K562 (cell line): ENCODE data around the gene PNPLA2. TPM values are rescaled to one million over a fixed set of nuclear protein-coding genes. Genes with fewer than 3 reads are reported as not detected.
A peak's percentile ranks its signal among the peaks of the same experiment; 100 is the strongest.

Experiments
- CCNT2 ChIP-seq: IDR thresholded peaks from 2 replicates; pipeline ENCODE4 v1.6.1; 2011; ENCODE audit warnings: borderline replicate concordance, low read depth, mild to moderate bottlenecking, moderate library complexity, mixed read lengths, low read length; ENCODE audit not compliant: insufficient read length; ENCODE audit errors: extremely low read depth
- CHD1 ChIP-seq: fragments of 200-600 bp; sonication (generic); IDR thresholded peaks from one replicate; pipeline ENCODE4 v1.6.1; 2012; ENCODE audit warnings: mild to moderate bottlenecking, moderate library complexity, low read length, inconsistent platforms
- CHD2 ChIP-seq: IDR thresholded peaks from 2 replicates; pipeline ENCODE4 v1.6.1; 2011; ENCODE audit warnings: low read depth, low read length
- CXXC5 ChIP-seq: fragments of 250-450 bp; sonication (Bioruptor Pico); IDR thresholded peaks from 2 replicates; pipeline ENCODE4 v1.8.0; 2022; ENCODE audit warnings: inconsistent platforms, mild to moderate bottlenecking, moderate library complexity
- EGR1 ChIP-seq: fragments of 450-650 bp; conservative IDR thresholded peaks from 2 replicates; pipeline ENCODE4 v1.6.1; 2017; ENCODE audit warnings: mild to moderate bottlenecking
- EP400 ChIP-seq: fragments of 450-650 bp; IDR thresholded peaks from 2 replicates; pipeline ENCODE4 v1.6.1; 2017; ENCODE audit warnings: antibody characterized with exemption, mild to moderate bottlenecking, moderate library complexity
- FIP1L1 ChIP-seq: fragments of 200-400 bp; formaldehyde crosslinking; IDR thresholded peaks from 2 replicates; pipeline ENCODE4 v1.6.1; 2018; ENCODE audit warnings: mild to moderate bottlenecking, low read depth, low read length; ENCODE audit not compliant: poor library complexity, severe bottlenecking
- GATAD2B ChIP-seq: fragments of 450-650 bp; IDR thresholded peaks from 2 replicates; pipeline ENCODE4 v1.6.1; 2017; ENCODE audit warnings: mild to moderate bottlenecking, borderline replicate concordance
- GTF2F1 ChIP-seq: IDR thresholded peaks from 2 replicates; pipeline ENCODE4 v1.6.1; 2011; ENCODE audit warnings: low read depth, low read length, improper control_type of control experiment
- KAT8 ChIP-seq: fragments of 450-650 bp; IDR thresholded peaks from 2 replicates; pipeline ENCODE4 v1.6.1; 2016; ENCODE audit warnings: low read depth, mild to moderate bottlenecking
- KDM2B ChIP-seq: fragments of 250-450 bp; sonication (Bioruptor Pico); IDR thresholded peaks from 2 replicates; pipeline ENCODE4 v1.8.0; 2021; ENCODE audit warnings: mild to moderate bottlenecking, moderate library complexity
- KDM5B ChIP-seq: fragments of 200-600 bp; sonication (generic); IDR thresholded peaks from 2 replicates; pipeline ENCODE4 v1.6.1; 2012; ENCODE audit warnings: low read depth, mild to moderate bottlenecking, moderate library complexity, low read length, control low read depth, inconsistent platforms; ENCODE audit not compliant: insufficient replicate concordance
- KLF1 ChIP-seq: fragments of 450-650 bp; IDR thresholded peaks from 2 replicates; pipeline ENCODE4 v1.6.1; 2016; ENCODE audit warnings: missing genetic modification characterization, missing compliant biosample characterization
- KLF10 ChIP-seq: fragments of 250-450 bp; sonication (Bioruptor Pico); IDR thresholded peaks from 2 replicates; pipeline ENCODE4 v1.6.1; 2021; ENCODE audit warnings: matching md5 sums
- MBD2 ChIP-seq: sonication (generic); IDR thresholded peaks from 2 replicates; pipeline ENCODE4 v1.6.1; 2016; ENCODE audit warnings: low read depth, borderline replicate concordance
- MTA1 ChIP-seq: fragments of 450-650 bp; IDR thresholded peaks from 2 replicates; pipeline ENCODE4 v1.6.1; 2017; ENCODE audit warnings: borderline replicate concordance
- NFXL1 ChIP-seq: fragments of 450-650 bp; formaldehyde crosslinking; IDR thresholded peaks from 2 replicates; pipeline ENCODE4 v1.4.0; 2021; ENCODE audit warnings: mild to moderate bottlenecking
- NRF1 ChIP-seq, 2 experiments: fragments of 450-650 bp; IDR thresholded peaks in 1 of 2; conservative IDR thresholded peaks in 1 of 2; 2 replicates each; pipeline ENCODE4 v1.6.1; 2014; ENCODE audit warnings: mild to moderate bottlenecking in 2 of 2
- PML ChIP-seq: IDR thresholded peaks from 2 replicates; pipeline ENCODE4 v1.6.1; 2012; ENCODE audit warnings: low read length, inconsistent platforms
- POLR2G ChIP-seq: fragments of 200-400 bp; formaldehyde crosslinking; IDR thresholded peaks from 2 replicates; pipeline ENCODE4 v1.6.1; 2017; ENCODE audit warnings: low read depth, mild to moderate bottlenecking, antibody characterized with exemption, low read length, moderate library complexity
- POLR2H ChIP-seq: IDR thresholded peaks from 2 replicates; pipeline ENCODE4 v1.6.1; 2016; ENCODE audit warnings: missing genetic modification characterization, low read depth, mild to moderate bottlenecking, control low read depth, missing compliant biosample characterization, moderate library complexity
- SAFB ChIP-seq: fragments of 200-400 bp; formaldehyde crosslinking; IDR thresholded peaks from 2 replicates; pipeline ENCODE4 v1.6.1; 2017; ENCODE audit warnings: low read depth, low read length, borderline replicate concordance
- ZC3H11A ChIP-seq: IDR thresholded peaks from 2 replicates; pipeline ENCODE4 v1.6.1; 2012; ENCODE audit warnings: low read depth, low read length, improper control_type of control experiment
- ZFP36 ChIP-seq: fragments of 150-350 bp; IDR thresholded peaks from 2 replicates; pipeline ENCODE4 v1.6.1; 2018; ENCODE audit warnings: low read length, low read depth; ENCODE audit not compliant: partially characterized antibody
- ZNF140 ChIP-seq: fragments of 250-450 bp; sonication (Bioruptor Pico); IDR thresholded peaks from 2 replicates; pipeline ENCODE4 v1.8.0; 2021; ENCODE audit warnings: moderate library complexity, mild to moderate bottlenecking, inconsistent platforms
- ZNF707 ChIP-seq: fragments of 250-450 bp; sonication (Bioruptor Pico); conservative IDR thresholded peaks from 2 replicates; pipeline ENCODE4 v1.8.0; 2022; ENCODE audit warnings: inconsistent platforms, mild to moderate bottlenecking, moderate library complexity
- ZNF778 ChIP-seq: fragments of 450-650 bp; formaldehyde crosslinking; IDR thresholded peaks from 2 replicates; pipeline ENCODE4 v1.4.0; 2020; ENCODE audit warnings: mild to moderate bottlenecking, moderate library complexity
- polyA plus RNA-seq, 8 experiments: library from polyadenylated mRNA; depleted of rRNA in 4 of 8; stranded (reverse) in 5 of 8; unstranded in 3 of 8; fragments of >200 nt; fragmentation: Nextera tagmentation in 2 of 8; fragmentation: Illumina TruSeq in 1 of 8; extraction: Ambion mirVana in 2 of 8; extraction: Trizol in 1 of 8; gene quantifications; 2 replicates each; pipeline versions ENCODE4 v1.2.1 to v1.2.3, GENCODE V29; 2011 to 2014; ENCODE audit warnings: inconsistent platforms in 1 of 8, missing spikeins in 1 of 8
- total RNA-seq, 7 experiments: library from RNA; depleted of rRNA in 6 of 7; stranded (reverse); fragments of >200 nt in 6 of 7; fragmentation: Illumina TruSeq in 2 of 7; extraction: Trizol in 2 of 7; gene quantifications; 2 replicates each; pipeline versions ENCODE4 v1.2.1 to v1.2.3, GENCODE V29; 2011 to 2021; ENCODE audit warnings: low replicate concordance in 1 of 7
- TF ChIP-seq, protein P1 (sequence below): sonication (generic); formaldehyde crosslinking; IDR thresholded peaks from 2 replicates; pipeline ENCODE4 v1.8.1; 2023; ENCODE audit warnings: mild to moderate bottlenecking, missing genetic modification reagents
- TF ChIP-seq, protein P2 (sequence below): sonication (generic); formaldehyde crosslinking; IDR thresholded peaks from 2 replicates; pipeline ENCODE4 v1.9.0; 2022; ENCODE audit warnings: mild to moderate bottlenecking, missing genetic modification reagents

The PNPLA2 gene
- total and polyA plus RNA-seq, 9 of the 15 experiments (the other 6 are each of a cell fraction or from before 2014, with no cell fraction given) = 0.39 to 87.1 (median 8.4) TPM

DNA sequence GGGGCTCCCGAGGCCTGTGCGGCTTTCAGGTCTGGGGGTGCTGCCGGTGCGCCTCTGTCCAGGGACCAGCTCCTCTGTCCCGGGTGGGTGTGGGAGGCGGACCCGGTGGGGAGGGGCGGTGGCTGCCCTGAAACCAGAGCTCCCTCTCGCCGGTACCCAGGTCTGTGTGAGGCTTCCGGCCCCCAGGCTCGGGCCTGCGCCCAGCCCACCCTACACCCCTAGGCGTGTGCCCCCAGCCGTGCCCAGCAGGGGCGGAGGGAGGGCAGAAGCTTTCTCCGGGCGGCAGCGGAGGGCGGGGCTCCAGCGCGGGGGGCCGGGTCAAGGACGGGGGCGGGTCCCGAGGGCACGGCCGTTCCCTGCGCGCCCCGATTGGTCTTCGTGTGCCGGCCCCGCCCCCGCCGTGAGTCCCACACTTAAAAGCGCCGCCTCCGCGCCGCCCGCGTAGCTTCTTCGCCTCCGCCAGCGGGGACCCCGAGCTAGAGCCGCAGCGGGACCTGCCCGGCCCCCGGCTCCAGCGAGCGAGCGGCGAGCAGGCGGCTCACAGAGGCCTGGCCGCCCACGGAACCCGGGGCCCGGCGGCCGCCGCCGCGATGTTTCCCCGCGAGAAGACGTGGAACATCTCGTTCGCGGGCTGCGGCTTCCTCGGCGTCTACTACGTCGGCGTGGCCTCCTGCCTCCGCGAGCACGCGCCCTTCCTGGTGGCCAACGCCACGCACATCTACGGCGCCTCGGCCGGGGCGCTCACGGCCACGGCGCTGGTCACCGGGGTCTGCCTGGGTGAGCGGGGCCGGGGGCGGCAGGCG, 616 bp downstream of the PNPLA2 start (continued):
- TF ChIP-seq FIP1L1 = peak; percentile 88
- TF ChIP-seq POLR2H (tag) = peak; percentile 91
- peak; percentile 96 for TF ChIP-seq POLR2G
- no peak for TF ChIP-seq KAT8
- peak; percentile 86; the same call in 1 of the 2 replicates for TF ChIP-seq GATAD2B
- peak; percentile 76 for TF ChIP-seq CCNT2
- peak; percentile 24 for TF ChIP-seq ZFP36
- TF ChIP-seq EP400 = peak; percentile 26; the same call in 1 of the 2 replicates
- no peak for TF ChIP-seq KLF10 (CRISPR knock-in tag)
- TF ChIP-seq, protein P1, sequence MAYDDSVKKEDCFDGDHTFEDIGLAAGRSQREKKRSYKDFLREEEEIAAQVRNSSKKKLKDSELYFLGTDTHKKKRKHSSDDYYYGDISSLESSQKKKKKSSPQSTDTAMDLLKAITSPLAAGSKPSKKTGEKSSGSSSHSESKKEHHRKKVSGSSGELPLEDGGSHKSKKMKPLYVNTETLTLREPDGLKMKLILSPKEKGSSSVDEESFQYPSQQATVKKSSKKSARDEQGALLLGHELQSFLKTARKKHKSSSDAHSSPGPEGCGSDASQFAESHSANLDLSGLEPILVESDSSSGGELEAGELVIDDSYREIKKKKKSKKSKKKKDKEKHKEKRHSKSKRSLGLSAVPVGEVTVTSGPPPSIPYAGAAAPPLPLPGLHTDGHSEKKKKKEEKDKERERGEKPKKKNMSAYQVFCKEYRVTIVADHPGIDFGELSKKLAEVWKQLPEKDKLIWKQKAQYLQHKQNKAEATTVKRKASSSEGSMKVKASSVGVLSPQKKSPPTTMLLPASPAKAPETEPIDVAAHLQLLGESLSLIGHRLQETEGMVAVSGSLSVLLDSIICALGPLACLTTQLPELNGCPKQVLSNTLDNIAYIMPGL = no peak
- no peak for TF ChIP-seq ZC3H11A
- TF ChIP-seq EGR1 = peak; percentile 87
- TF ChIP-seq GTF2F1 = peak; percentile 43; the same call in 1 of the 2 replicates
- peak; percentile 60; the same call in 1 of the 2 replicates for TF ChIP-seq MBD2
- 0 out of 2 replicates have a peak, but pooled peaks have one; percentile 40 for TF ChIP-seq KLF1 (tag)
- TF ChIP-seq CXXC5 (CRISPR knock-in tag) = peak; percentile 89
- TF ChIP-seq ZNF778 (CRISPR knock-in tag) = no peak
- TF ChIP-seq NRF1 (conservative IDR thresholded peaks at IDR 0.05 in 1 of 2, IDR thresholded peaks at IDR 0.05 in 1 of 2) = no peak; a peak in 2 of 4 replicates
- peak; percentile 47; the same call in 1 of the 2 replicates for TF ChIP-seq PML
- TF ChIP-seq CHD1 = peak; percentile 97
- TF ChIP-seq ZNF140 (CRISPR knock-in tag) = no peak
- peak; percentile 92 for TF ChIP-seq KDM5B
- no peak for TF ChIP-seq ZNF707 (CRISPR knock-in tag)
- TF ChIP-seq SAFB = peak; percentile 88
- TF ChIP-seq NFXL1 = no peak
- TF ChIP-seq, protein P2, sequence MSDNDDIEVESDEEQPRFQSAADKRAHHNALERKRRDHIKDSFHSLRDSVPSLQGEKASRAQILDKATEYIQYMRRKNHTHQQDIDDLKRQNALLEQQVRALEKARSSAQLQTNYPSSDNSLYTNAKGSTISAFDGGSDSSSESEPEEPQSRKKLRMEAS = peak; percentile 37
- no peak for TF ChIP-seq MTA1
- peak; percentile 36; the same call in 1 of the 2 replicates for TF ChIP-seq KDM2B (CRISPR knock-in tag)
- peak; percentile 79 for TF ChIP-seq CHD2
